Heart left ventricle (tissue), 13 donors: ENCODE data around the gene EYA4.

Experiments
- CTCF ChIP-seq, 12 donors: fragments of 200-600 bp; sonication (generic) in 4 of 12; IDR thresholded peaks; one replicate each; pipeline versions ENCODE4 v1.5.0 to v1.8.0; 2018 to 2022; ENCODE audit warnings: antibody characterized with exemption in 12 of 12, mild to moderate bottlenecking in 5 of 12
- POLR2A ChIP-seq, 2 donors: fragments of 450-650 bp; IDR thresholded peaks; one replicate each; pipeline ENCODE4 v1.6.1; 2017; ENCODE audit warnings: antibody characterized with exemption in 2 of 2, mild to moderate bottlenecking in 2 of 2, moderate library complexity in 2 of 2
- donor health status: ischemic (EF 13 %, LVEDD 7.1; RV severe dilation, severe dysfunction).
- donor health status: DM: no; HTN: yes; CAD: no.
- donor health status: DM: no; HTN: no; CAD: no.
- donor health status: ischemic (EF 25% LVEDD 6.9; RV normal size, moderate dysfunction).
- donor health status: ischemic (EF 25% LVEDD 5.7; RV mildly dilated, moderate dysfunction).
- donor health status: ischemic (EF 35%, LVEDD 5.7; RV mildly dilated, moderate dysfunction).
- donor health status: nonischemic (EF 11% LVEDD 7.7; RV severe dilation, severe dysfunction).
- donor health status: DM: yes; HTN: yes; CAD: no.
- donor health status: PGD.
- donor health status: ischemic (EF 29% LVEDD 5.4; RV normal size, mild dysfunction).
- donor health status: nonischemic (EF 23%, LVEDD 6.1; RV moderate dilation, normal function).

DNA sequence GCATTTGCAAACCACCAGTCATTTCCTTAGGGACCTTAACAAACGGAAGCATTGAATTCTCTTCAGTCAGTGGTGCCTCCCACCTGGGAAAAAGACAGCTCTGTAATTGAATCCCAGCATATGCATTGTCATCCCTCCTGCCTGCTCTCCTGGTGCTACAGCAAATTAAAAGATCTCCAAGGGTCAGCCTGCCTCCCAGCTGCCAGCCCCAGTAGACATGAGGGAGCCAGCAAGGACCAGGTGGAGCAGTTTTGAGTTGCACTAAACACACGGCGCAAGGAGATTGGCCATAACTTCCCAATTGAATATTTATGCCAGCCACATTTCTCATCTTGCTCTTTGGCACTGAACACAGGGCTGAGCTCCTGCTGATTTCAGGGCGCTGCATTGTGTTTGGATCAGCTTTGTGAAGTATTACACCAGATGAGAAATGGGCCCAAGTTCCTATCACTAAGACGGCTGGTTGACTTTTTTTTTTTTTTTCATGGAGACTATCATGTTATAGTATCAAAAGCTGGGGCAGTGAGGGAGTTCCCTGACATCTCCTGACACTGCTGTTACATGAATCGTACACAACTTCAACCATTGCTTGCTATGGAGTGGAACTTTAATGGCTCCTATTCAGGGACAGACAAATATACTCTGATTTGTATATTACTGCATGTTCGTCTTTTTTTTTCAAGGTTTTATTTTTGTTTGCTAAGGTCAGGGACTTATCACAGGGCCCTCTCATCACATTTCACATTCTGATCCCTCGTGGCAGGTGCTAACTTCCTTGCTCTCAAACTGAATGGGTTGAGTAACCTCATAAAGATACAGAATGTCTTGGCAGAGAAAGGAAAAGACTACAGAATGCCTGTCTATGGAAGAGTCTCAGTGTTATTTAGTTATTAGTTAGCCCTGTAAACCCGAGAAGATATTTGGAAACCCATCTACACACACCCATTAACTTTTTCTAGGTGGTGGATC lies 191.1 kb downstream of the EYA4 start:
- TF ChIP-seq POLR2A (IDR thresholded peaks at IDR 0.05) (no peak), CTCF (IDR thresholded peaks at IDR 0.05) (no peak)
